GM20000 (cell line): Measurements from ENCODE around the gene ZNF574.

Experiments used
- DNase-seq: peaks from one replicate; pipeline ENCODE4 v3.0.0; 2012; ENCODE audit warnings: low spot score
- CTCF ChIP-seq: IDR thresholded peaks from 2 replicates; pipeline ENCODE4 v1.5.1; 2012; ENCODE audit warnings: mild to moderate bottlenecking, control low read depth; ENCODE audit errors: extremely low read depth, missing control alignments

ZNF574 gene

GRCh38 chr19:42078538-42079275 is 2.7 kb downstream of the ZNF574 start:
- DNase-seq, result no peak
- no peak for TF ChIP-seq CTCF

- DNase-seq, result no peak
- no peak for TF ChIP-seq CTCF
Measured at GRCh38 chr19:42079276-42079669, 3.3 kb downstream of the ZNF574 start.

GRCh38 chr19:42079886-42080763 is 4.2 kb downstream of the ZNF574 start:
- no peak for TF ChIP-seq CTCF

GRCh38 chr19:42080764-42081375 is 4.9 kb downstream of the ZNF574 start:
- no peak for DNase-seq
- TF ChIP-seq CTCF, result no peak

More at GRCh38 chr19:42079886-42080763, 4.2 kb downstream of the ZNF574 start:
- no peak for DNase-seq

- peak; percentile 64 for DNase-seq
- no peak for TF ChIP-seq CTCF
Measured at GRCh38 chr19:42081584-42082203, 5.7 kb downstream of the ZNF574 start.

GRCh38 chr19:42083537-42083936 is 7.6 kb downstream of the ZNF574 start:
- no peak for TF ChIP-seq CTCF
- no peak for DNase-seq
